GM21381 (cell line): ENCODE measurements around the gene C18orf32.
"Not testable (repeated sequence)": the region's sequence is repeated elsewhere in the genome, so short reads cannot be mapped to it uniquely, and the experiment has no call there.

ENCODE experiments used
- ATAC-seq: cut with Tn5 transposase; IDR thresholded peaks from one replicate; pipeline ENCODE4 v1.9.1; 2021; ENCODE audit warnings: mild to moderate bottlenecking, moderate library complexity; ENCODE audit not compliant: unreplicated experiment

The C18orf32 gene

DNA sequence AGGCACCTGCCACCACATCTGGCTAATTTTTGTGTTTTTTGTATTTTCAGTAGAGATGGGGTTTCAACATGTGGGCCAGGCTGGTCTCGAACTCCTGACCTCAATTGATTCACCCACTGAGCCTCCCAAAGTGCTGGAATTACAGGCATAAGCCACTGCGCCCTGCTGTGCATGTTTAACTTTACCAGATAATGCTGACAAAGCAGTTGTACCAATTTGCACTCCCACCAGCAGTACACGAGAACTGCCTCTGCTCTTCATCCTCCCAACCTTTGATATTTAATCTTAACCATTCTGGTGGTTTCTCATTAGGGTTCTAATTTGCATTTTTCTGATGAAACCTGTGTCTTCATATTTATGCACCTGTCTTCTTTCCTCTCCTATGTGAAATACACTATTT lies 14.6 kb downstream of the C18orf32 start:
- ATAC-seq, result no peak

DNA sequence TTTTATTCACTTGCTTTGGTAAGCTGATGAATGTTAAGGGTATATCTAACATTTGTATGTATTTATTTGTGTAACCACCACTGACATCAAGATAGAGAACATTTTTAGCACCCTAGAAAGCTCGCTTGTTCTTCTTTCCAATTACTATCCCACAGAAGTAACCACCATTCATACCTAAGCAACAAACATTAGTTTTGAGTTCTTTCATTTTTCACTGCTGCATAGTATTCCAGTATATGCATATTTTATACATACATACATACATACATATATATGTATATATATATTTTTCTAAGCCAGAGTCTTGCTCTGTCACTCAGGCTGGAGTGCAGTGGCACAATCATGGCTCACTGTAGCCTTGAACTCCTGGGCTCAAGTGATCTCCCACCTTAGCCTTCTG lies 15.5 kb downstream of the C18orf32 start:
- no peak for ATAC-seq

DNA sequence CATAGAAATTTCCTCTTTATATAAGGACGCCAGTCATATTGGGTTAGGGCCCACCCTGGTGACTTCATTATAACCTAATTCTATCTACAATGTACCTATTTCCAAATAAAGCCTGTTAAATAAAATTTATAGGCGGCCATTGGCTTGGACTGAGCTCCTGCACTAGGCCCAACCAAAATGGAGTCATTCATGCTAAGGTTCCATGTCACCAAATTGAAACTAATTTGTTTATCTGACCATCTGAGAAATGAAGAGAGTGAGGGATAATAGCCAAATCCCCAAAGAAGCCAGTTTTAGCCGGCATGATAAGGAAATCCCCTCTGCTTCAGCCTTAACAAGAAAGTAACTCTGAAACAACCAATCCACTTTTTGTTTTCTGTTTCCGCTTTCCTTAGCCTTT lies 19.4 kb downstream of the C18orf32 start:
- no peak for ATAC-seq

DNA sequence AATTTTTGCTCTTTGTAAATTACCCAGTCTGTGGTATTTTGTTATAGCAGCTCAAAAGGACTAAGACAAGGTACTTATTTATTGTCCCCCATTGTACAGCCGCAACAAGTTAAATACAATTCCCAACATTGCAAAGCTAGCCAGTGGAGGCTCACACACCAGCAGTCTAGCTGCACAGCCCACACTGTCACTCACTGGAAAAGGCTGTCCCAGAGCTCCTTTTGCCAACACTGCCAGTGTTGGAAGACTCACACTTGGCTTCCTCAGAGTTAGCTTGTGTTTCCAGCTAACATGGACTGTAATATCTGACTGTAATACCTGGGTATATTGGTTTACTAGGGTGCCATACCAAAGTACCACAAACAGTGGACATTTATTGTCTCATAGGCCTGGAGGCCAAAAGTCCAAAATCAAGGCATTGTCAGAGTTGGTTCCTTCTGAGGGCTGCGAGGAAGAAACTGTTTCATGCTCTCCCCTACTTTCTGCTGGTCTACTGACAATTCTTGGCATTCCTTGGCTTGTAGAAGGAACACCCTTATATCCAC lies 19.9 kb downstream of the C18orf32 start:
- no peak for ATAC-seq

DNA sequence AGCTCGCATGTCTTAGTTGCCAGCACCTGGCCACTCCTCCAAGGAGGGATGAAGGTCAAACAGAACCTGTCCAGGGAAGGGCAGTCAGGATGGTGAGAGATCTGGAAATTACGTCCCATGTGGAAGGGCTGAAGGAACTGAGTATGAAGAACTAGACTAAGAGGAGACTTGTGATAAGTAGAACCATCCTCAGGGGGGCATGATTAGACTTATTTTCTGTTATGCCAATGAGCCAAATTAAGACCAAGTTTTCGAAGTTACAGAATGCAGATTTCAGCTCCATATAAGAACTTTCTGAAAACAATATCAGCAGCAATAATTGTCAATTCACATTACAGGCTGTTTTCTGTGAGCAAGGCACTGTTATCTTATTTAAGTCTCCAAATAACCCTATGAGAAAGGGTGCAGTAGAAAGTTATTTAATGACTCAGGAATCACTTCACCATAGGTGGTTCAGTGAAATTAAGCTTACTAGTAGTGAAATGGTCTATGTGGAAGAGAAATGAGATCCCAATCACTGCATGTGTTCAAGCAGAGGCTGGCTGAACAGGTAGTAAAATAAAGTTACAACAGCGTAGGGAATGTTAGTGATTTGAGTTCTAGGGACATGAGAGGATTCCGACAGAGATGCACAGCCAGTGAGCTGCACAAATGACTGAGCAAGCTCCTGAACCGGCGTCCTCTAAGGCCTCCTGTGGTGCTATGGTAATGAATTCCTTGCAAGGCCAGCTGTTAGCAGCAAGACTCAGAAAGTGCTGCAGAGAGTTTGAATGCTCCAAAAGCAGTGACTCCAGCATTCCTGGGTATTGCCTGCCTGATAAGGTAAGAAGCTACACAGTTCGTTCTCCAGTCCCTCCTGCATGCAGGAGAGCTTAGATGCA lies 22.1 kb downstream of the C18orf32 start:
- no peak for ATAC-seq

DNA sequence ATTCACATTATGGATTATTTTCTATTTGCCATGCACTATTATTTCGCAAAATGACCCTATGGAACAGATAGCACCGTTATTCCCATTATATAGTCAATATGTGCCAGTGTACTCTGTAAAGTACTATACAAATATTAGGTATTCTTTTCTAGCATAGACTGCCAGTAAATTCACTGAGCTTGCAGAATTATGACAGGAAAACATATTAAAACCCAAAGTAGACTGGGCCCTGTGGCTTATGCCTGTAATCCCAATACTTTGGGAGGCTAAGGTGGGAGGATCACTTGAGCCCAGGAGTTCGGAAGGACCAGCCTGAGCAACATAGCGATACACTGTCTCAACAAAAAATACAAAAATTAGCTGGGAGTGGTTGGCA lies 25.4 kb downstream of the C18orf32 start:
- no peak for ATAC-seq

DNA sequence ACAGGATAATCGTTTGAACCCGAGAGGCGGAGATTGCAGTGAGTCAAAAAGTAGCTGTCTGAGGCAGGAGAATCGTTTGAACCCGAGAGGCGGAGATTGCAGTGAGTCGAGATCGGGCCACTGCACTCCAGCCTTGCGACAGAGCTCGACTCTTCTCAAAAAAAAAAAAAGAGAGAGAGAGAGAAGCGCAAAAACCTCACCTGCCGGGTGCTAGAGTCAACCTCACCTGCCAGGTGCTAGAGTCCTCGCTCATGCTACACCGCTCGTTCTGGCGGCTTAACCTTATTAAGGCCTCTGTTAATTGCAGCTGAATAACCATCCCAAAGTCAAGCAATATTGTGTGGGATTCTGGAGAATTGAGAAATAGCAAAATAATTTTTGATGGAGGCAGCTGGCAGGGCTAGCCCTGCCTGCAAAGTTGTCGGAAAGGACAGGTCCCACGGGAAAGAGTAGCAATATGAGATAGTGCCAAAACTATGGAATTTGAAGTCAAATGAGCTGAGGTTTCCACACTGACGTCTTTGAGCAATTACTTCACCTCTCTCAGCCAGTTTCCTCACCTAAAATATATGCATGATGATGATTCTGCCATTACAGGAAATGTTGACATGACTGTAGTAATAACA lies 25.9 kb downstream of the C18orf32 start:
- no peak for ATAC-seq

DNA sequence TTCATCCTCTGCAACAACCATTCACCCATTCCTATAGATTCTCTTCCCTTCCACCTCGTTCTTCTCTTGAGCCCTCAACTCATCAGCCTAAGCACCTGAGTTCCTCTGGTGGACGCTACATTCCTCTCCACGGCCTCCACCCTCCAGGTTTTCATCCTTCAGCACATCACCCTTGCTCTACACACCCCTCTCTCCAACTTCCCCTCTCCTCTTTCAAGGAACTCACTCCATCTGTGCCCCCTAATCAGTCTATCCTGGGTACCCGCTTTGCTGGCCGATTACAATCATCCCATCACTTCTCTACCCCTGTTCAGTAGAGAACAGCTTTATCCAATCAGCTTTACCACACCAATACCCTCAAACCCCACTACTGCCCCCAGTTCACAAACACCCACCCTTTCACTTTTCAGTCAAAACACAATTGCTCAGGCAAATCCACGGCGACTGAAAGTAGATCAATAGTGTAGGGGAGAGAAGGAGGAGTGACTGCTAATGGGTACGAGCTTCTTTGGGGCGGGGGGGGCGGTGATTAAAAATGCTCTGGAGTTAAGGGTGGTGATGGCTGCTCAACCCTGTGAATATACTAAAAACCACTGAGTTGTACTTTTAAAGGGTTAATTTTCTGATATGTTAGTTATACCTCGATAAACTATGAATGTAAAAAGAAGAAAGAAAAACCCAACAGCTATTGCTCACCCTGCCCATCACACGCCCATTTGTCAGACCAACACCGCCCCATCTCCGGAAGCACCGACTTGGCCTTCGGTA lies 27.4 kb downstream of the C18orf32 start:
- peak; percentile 36 for ATAC-seq

DNA sequence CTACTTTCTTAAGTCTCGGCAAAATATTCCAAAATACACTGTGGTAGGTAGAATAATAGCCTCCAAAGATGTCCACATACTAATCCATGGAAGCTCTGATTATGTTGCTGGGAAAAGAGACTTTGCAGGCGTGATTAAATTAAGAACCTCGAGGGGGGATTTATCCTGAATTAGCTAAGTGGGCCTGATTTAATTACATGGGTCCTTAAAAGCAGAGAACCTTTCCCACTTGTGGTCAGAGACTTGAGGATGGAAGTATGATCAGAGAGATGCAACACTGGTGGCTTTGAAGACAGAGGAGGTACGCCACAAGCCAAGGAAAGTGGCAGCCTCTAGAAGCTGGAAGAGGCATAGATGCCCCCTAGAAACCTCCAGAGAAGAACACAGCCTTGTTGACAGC lies 29.4 kb downstream of the C18orf32 start:
- ATAC-seq, result no peak

DNA sequence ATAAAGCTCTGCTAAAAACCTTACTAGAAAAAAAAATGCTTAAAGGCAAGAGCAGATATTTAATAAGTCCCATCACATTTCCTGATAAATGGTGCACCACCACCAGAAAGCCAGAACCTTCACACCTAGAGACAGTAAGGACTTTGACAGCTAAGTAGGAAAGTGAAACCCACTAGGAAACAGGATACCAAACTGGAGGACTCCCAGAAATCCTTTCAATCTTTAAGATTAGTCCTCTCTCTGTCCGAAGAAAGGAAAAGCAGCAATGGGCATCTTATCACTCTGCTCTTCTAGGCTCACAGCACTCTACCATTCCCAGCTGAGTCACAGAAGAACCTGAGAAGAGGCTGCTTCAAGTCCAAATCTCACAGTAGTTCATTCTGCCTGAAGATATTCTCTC lies 30.2 kb downstream of the C18orf32 start:
- ATAC-seq, result no peak

DNA sequence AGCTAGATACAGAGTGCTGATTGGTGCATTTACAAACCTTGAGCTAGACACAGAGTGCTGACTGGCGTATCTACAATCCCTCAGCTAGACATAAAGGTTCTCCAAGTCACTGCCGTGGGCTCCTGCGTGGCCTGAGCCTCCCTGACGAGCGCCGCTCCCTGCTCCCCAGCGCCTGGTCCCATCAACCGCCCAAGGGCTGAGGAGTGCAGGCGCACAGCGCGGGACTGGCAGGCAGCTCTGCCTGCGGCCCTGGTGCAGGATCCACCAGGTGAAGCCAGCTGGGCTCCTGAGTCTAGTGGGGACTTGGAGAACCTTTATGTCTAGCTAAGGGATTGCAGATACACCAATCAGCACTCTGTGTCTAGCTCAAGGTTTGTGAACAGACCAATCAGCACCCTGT lies 34.5 kb downstream of the C18orf32 start:
- ATAC-seq, result not testable (repeated sequence)

DNA sequence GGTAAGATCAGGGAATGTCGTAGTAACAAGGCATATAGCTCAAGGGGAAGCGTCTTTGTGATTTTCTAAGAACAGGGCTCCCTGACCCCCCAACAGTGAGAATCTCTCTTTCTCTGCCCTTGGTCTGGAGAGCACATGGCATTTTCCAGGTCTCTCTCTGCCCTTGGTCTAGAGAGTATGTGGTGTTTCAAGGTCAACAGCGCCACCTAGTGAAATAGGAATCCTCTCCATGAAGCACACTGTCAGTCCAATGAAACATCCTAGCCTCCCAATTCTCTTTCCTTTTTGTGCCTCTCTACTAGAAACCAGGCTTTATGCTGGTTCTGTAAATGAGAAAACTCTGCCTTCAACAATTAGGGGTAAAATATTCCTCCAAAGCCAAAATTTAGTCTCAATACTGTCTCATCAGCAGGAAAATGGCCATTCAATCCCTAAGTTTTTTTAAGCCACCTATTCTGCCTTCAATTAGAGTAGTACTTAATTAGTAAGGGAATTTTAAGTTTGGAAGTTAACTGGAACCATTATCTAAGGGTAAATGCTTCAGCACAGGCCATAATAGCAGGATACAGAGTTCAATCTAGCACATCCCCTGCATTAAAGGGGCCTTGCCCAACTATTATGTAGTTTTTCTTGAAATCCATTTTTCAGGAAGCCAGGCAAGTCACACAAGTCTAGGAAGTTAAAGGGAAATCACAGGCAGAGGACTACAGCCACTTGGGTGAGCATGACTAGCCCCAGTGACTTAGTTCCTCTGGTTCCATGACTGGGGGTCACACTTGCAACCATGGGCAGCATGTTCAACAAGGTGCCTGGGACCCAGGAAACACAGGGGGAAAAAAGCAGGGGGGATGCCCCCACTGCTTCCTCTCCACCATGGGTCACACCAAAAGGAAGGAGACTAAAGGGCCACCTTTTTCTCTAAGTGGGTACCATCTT lies 39.0 kb downstream of the C18orf32 start:
- no peak for ATAC-seq

DNA sequence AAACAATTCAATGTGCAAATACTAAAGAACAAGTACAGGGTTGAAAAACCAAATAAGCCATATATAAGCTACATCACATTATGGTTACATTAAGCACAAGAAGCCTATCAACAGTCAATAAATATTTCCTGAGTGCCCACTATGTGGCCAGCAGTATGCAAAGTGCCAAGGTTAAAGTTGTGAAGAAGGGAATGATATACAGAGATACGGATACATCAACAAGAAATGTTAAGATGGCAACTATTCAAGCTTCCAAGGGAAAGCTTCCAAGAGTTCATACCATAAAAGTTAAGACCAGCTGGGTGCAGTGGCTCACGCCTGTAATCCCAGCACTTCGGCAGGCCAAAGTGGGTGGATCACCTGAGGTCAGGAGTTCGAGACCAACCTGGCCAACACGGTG lies 40.6 kb downstream of the C18orf32 start:
- ATAC-seq, result no peak

DNA sequence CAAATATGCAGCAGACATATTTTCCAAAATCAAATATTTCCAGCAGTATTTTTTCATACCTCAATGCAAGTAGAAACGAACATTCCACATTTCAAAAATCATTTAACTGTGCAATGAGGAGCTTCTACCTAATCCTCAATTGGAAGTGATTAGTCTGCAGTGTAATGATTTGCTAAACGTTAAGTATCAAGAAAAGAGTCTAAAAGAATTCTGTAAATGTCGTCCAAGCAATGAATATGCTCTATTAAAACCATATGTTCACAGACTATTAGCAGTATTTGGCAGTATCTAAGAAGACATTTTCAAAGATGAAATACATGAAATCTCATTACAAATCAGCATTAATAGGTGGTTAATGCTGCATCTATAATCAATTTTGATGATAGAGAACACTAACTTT lies 42.5 kb downstream of the C18orf32 start:
- ATAC-seq, result no peak

DNA sequence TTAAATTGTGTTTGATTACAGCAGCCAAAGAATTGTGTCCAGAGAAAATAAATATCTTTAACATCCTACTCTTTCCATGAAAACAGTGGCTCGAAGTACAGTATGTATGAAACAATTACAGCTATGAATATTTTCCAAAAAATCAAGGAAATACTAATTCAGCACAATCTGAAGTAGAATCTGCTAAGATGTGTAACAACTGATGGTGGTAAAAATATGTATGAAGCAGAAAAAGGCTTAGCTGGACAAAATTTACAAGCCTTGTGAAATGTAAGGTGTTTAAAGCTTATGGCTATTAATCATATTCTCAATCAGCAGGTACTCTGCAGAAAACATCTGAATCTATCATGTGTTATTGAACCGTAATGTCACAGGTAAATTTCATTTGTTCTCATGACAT lies 43.2 kb downstream of the C18orf32 start:
- ATAC-seq, result no peak

DNA sequence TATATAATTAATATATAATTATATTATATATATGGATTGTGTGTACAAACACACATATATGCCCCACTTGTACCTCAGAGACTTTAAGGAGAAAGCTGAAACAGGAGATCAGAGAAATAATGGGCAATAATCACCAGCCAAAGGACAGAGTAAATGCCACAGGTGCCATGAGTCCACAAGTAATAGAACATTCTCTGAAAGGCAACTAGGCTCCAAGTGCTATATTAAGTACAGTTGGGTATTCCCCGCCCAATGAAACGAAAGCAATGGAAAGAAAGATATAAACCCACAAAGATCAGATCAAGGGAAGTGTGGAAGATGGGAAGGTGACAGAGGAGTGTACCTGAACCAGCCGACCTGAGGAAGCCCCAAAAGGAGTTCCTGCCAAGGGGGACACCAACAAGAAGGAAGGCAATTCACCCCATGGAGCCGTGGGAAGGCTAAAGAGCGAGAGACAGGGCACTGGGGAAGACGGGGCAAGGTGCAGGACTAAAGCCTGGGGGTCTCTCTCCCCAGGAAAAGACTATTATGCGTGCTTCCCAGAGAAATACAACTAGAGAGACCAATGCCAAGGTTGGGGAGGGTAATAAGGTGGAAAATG lies 45.6 kb downstream of the C18orf32 start:
- ATAC-seq, result no peak

DNA sequence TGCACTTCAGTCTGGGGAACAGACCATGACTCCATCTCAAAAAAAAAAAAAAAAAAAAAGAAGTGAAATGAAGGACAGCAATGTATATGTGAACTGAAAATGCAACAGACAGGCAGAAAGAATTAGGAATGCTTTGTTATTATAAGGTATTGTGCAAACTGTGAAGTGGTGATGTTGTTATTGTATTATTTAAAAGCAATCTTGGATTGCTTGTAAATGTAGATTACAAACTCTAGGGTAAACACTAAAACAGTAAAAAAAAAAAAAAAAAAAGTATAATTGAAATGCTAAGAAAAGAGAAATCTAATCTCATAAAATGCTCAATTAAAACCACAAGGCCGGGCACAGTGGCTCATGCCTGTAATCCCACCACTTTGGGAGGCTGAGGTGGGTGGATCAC lies 51.9 kb downstream of the C18orf32 start:
- ATAC-seq, result no peak

DNA sequence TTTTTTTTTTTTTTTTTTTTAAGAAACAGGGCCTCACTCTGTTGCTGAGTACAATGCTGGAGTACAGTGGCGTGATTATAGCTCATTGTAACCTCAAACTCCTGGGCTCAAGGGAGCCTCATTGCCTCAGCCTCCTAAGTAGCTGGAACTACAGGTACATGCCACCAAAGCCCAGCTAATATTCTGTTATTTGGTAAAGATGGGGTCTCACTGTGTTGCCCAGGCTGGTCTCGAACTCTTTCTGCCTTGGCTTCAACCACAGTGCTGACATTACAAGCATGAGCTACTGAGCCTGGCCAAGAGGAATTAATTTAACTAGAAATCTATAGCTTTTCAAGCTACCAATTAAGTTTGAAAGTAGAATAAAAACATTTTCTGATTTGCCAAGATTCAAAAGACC lies 54.4 kb downstream of the C18orf32 start:
- ATAC-seq, result no peak

DNA sequence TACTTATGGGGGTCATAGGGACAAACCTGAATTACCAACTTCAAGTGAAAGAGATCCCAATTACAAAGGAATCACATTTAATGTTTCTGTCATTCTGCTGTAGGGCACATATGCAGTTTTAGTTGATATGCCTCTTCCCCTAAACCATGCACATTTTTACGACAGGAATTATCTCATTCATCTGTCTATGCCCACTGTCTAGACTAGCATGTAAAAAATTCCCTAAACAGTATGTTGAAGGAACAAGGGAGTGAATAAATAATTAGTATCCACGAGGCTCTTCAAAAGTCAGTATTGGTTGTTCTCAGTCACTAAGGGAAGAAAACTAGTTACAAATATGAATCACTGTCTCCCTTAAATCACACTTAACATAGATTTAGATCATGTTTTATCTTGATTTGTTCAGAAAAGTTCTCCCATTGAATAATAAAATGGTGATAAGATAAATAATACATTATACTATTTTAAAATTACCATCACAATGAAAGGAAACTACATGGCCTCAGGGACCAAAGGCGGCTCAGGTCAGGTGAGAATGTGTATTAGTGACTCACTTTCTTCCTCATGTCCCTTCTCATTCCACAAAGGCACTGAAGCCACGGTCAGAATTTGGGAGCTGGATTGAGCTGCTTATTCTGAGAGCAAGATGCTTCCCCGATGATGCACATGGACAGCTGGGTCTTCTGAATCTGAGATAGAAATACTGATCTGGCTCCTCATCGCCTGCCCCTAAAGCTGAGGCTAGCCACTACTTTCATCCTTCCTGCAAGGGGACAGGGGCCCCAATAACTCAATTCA lies 55.7 kb downstream of the C18orf32 start:
- ATAC-seq, result no peak
